Type B pancreatic cell (in vitro differentiated cells): Measurements from ENCODE around the gene OLIG3. TPM values are rescaled to one million over a fixed set of nuclear protein-coding genes. Genes with fewer than 3 reads are reported as not detected.

Experiments used
- DNase-seq: peaks from one replicate; pipeline ENCODE4 v3.0.0; 2021; ENCODE audit warnings: mixed read lengths; ENCODE audit not compliant: unreplicated experiment; ENCODE audit errors: extremely low spot score
- H3K27ac Mint-ChIP-seq: 2 replicates; pipeline ENCODE4 v1.8.0; 2021; ENCODE audit warnings: mild to moderate bottlenecking, mixed read lengths
- H3K27me3 Mint-ChIP-seq: 2 replicates; pipeline ENCODE4 v1.8.0; 2021; ENCODE audit warnings: mixed read lengths
- H3K36me3 Mint-ChIP-seq: 2 replicates; pipeline ENCODE4 v1.8.0; 2021; ENCODE audit warnings: mixed read lengths
- H3K4me1 Mint-ChIP-seq: one replicate; pipeline ENCODE4 v1.8.0; 2021; ENCODE audit warnings: mixed read lengths; ENCODE audit not compliant: unreplicated experiment
- H3K4me3 Mint-ChIP-seq: 2 replicates; pipeline ENCODE4 v1.8.0; 2021; ENCODE audit warnings: mild to moderate bottlenecking, mixed read lengths
- H3K9me3 Mint-ChIP-seq: 2 replicates; pipeline ENCODE4 v1.8.0; 2021; ENCODE audit warnings: mixed read lengths
- CTCF ChIP-seq: fragments of 200-600 bp; sonication (generic); conservative IDR thresholded peaks from 2 replicates; pipeline ENCODE4 v1.5.0; 2021; ENCODE audit warnings: antibody characterized with exemption, mild to moderate bottlenecking
- total RNA-seq: library from RNA; stranded (reverse); gene quantifications from 2 replicates; pipeline ENCODE4 v1.2.1, GENCODE V29; 2021; ENCODE audit warnings: low replicate concordance

OLIG3 gene
- total RNA-seq, 1 donor from 2014 or later = 3.4 TPM

GRCh38 chr6:137472641-137473137, 21.5 kb downstream of the OLIG3 start:
- no peak for DNase-seq
- no peak overlapping the region for H3K4me3 Mint-ChIP-seq
- no peak overlapping the region for H3K27ac Mint-ChIP-seq
- H3K36me3 Mint-ChIP-seq = no peaks in the 10 kb centered on the region
- no peak for TF ChIP-seq CTCF
- no peaks in the 10 kb centered on the region for H3K4me1 Mint-ChIP-seq
- no peaks in the 10 kb centered on the region for H3K9me3 Mint-ChIP-seq
- H3K27me3 Mint-ChIP-seq = peaks cover 48% of the 10 kb centered on the region

GRCh38 chr6:137471986-137472385, 22.2 kb downstream of the OLIG3 start:
- no peaks in the 10 kb centered on the region for H3K36me3 Mint-ChIP-seq
- H3K27me3 Mint-ChIP-seq = peaks cover 45% of the 10 kb centered on the region
- no peaks in the 10 kb centered on the region for H3K9me3 Mint-ChIP-seq
- DNase-seq = no peak
- H3K4me1 Mint-ChIP-seq = no peaks in the 10 kb centered on the region
- H3K4me3 Mint-ChIP-seq = no peak overlapping the region
- H3K27ac Mint-ChIP-seq = no peak overlapping the region
- TF ChIP-seq CTCF = no peak

- H3K27ac Mint-ChIP-seq = no peak overlapping the region
- no peak for TF ChIP-seq CTCF
- H3K36me3 Mint-ChIP-seq = no peaks in the 10 kb centered on the region
- H3K27me3 Mint-ChIP-seq = peaks cover 45% of the 10 kb centered on the region
- no peak for DNase-seq
- H3K9me3 Mint-ChIP-seq = no peaks in the 10 kb centered on the region
- H3K4me1 Mint-ChIP-seq = no peaks in the 10 kb centered on the region
- H3K4me3 Mint-ChIP-seq = no peak overlapping the region
Measured at GRCh38 chr6:137471497-137471896, 22.7 kb downstream of the OLIG3 start.

GRCh38 chr6:137467211-137467610, 27.0 kb downstream of the OLIG3 start:
- H3K27ac Mint-ChIP-seq = no peak overlapping the region
- DNase-seq = no peak
- H3K9me3 Mint-ChIP-seq = no peaks in the 10 kb centered on the region
- H3K36me3 Mint-ChIP-seq = no peaks in the 10 kb centered on the region
- peaks cover 33% of the 10 kb centered on the region for H3K27me3 Mint-ChIP-seq
- H3K4me1 Mint-ChIP-seq = no peaks in the 10 kb centered on the region
- H3K4me3 Mint-ChIP-seq = no peak overlapping the region
- no peak for TF ChIP-seq CTCF

GRCh38 chr6:137465378-137466009, 28.7 kb downstream of the OLIG3 start:
- Mint-ChIP-seq H3K36me3 (no peaks in the 10 kb centered on the region), H3K4me1 (no peaks in the 10 kb centered on the region), H3K27ac (no peak overlapping the region), H3K27me3 (peaks cover 22% of the 10 kb centered on the region), H3K4me3 (no peak overlapping the region), H3K9me3 (no peaks in the 10 kb centered on the region)
- no peak for TF ChIP-seq CTCF
- DNase-seq = no peak
